CD4-positive, alpha-beta T cell treated with Interleukin-15 for 4 hours (primary cell): ENCODE results near the gene RAB3GAP1.

Experiments used
- DNase-seq: peaks from one replicate; pipeline ENCODE4 v3.0.0-alpha.2; 2020; ENCODE audit warnings: low spot score

RAB3GAP1 gene

DNA sequence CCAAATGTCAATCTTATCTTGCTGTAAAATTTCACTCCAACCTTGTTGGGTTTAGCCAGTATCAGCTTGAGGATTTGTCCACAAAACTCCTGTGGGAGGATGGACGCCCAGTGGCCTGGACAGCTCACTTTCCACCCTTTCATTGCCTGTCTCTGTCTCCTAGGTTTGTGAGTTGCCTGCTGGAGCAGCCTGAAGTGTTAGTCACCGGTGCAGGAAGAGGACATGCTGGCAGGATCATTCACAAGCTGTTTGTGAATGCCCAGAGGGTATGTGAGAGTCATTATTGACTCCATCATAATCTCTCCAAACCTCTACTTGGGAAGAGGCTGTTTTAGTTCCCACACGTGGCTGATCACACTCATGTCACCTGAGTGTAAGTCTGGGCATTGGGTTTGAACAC lies 112.3 kb downstream of the RAB3GAP1 start:
- DNase-seq: no peak

DNA sequence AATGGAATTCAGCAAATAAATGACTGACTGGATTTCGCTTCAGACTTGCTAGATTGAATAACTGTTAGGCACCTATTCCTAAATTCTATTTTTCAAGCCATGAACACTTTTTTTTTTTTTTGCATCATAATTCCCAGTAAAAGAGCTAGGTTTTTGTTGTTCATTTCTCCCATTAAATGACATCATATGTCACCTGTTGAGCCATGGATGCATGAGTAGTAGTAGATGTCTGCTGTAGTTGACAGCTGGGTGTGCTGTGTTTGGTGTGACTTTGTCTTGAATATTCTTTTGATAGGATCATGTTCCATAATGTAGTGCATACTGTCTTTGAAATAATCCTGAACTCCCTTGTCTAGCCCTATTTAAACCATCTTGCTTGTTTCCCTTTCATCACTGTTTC lies 115.2 kb downstream of the RAB3GAP1 start:
- no peak for DNase-seq

DNA sequence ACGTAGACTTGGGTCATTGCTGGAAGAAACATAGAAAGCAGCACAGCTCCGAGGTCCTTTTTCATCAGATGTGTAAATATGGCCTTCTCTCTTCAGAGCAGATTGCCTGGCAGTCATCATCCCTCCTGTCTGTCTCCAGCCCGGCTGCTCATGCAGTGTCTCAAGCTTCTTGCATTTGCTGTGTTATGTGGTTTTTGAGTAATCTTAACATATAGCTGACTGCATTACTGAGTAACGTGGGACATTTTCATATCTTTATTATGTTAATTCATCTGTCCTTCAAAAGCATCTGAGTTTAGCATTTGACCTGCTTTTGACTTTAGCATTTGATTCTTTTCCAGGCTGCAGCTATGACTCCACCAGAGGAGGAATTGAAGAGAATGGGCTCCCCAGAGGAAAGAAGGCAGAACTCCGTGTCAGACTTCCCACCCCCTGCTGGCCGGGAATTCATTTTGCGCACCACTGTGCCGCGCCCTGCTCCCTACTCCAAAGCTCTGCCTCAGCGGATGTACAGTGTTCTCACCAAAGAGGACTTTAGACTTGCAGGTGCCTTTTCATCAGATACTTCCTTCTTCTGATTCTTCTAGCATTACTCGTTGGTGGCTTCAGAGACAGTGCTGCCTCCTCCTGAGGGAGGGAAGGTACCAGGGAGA lies 116.2 kb downstream of the RAB3GAP1 start:
- no peak for DNase-seq

DNA sequence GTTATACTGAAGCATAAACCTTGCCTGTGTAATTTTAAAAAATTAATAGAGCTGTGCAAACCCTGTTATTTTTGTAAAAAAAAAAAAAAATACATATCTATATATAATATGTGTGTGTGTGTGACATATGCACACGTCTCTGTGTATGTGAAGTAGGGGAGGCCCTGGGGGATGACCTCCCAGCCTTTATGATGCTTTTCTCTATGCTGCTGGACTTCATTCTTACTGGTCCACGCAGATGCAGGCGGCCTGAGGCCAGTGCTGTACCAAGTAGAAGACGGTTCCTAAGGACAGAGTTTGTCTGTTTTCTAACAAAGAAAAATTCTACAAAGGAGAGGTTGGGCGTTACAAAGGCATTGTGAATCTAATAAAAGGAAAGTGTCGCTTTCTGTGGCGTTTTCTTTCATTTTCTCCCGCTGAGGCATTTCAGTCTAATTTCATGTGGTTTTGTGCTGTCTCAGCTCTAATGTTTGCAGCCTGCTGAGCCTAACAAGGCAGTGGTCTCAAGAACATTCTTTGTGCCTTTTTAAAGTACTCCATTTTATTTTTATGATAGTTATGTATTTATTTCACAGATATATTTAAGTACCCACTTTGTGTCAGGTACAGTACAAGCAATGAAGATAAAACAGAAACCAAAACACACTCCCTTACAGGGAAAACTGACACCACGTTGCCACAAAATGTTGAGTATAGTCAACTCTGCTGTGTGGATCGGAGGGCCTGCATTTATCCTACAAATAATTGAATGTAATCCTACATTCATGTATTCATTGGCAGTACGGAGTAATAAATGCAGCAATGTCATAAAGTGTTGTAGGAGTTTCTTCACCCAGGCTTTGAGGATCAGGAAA lies 118.0 kb downstream of the RAB3GAP1 start:
- DNase-seq: no peak

DNA sequence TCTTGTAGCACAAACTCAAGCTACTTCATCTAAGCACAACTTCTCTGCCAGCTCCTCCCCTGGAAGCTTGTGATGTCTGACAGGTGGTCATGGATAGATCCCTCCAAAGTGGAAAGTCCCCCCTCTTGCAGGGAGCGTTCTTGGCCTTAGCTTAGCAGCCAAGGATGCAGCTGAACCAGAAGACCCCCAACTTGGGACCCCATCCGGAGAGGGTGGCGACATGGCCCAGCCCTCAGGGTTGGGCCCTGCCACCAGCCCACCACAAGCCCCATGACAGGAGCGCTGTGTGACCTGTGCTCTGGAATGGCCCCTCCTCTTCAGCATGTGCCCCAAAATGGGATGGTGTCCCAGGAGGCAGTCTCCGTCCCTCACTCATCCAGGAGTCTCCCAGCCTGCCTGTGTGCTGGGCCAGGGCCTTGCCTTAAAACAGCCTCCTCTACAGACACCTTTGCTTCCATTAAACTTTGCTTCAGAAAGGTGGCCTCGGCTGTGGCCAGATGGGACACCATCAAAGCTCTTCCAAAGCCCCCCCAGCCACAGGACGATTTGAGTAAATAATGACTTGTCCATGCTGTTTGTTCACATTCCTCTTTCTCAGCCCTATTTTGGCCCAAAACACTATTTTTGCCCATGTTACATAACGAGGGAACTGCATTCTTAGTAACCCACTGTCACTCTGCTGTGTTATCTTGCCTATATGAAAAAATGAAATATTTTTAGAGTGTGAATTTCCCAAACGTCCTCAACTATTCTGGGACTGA lies 122.1 kb downstream of the RAB3GAP1 start:
- no peak for DNase-seq

DNA sequence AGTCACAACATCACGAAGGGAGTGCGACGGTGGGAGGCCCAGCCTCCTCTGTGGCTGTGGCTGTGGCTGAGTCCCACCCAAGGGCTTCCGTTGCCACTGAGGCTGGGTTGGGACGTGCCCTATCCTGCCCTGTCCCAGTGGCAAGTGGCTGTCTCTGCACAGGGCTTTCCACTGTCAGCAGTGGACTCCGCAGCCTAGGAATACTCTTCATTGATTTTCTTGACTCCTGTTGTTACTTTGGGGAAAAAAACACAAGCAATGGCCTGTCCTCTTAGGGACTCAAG lies 122.7 kb downstream of the RAB3GAP1 start:
- DNase-seq: no peak

DNA sequence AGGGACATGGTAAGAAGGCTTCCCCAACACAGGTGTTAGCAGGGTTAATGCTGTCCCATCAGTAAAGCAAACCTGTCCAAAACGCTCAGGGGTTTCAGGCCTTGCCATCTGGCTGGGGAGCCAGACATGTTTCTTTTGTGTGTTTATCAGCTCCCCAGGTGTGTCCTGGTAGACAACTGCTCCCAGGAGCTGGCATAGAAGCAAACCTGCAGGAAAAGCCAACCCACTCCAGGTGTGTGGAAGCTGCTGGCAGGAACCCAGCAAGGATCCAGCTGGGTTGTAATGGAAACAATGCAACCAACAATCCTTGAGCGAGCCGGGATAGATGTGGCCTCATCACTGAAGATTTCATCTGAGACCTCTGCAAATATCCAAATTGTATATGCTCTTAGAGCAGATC lies 123.1 kb downstream of the RAB3GAP1 start:
- no peak for DNase-seq

DNA sequence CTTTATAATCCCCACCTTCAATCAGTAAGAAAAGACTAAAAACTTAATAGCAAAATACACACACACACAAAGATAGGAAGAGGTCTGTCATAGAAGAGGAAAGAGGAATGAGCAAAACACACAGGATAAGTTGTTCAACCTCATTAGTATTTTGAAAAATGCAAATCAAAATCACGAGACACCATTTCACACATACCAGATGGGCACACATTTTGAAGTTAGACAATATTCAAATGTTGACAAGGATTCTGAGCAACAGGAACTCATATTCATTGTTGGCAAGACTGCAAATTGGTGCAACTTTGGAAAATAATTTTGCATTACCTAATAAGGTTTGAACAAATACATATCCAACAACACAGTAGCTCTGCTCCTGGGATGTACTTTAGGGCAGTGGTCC lies 127.6 kb downstream of the RAB3GAP1 start:
- no peak for DNase-seq

DNA sequence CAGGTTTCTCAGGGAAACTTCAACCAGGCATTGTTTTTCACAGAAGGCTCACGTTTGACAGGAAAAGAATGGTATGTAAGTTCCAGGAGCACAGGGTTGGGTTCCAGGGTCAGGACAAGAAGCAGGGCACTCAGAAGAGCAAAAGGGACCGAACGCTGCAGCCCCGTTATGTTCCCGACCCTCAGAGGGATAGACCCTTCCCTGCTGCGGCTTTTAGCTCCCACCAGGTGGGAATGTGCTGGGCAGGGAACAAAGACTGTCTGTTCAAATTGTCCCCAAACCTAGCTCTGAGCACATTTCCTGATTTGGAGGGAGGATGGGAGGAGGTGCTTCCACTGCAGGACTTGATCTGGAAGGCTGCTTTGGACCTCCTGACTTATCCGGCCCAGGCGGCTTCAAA lies 130.1 kb downstream of the RAB3GAP1 start:
- DNase-seq: no peak

DNA sequence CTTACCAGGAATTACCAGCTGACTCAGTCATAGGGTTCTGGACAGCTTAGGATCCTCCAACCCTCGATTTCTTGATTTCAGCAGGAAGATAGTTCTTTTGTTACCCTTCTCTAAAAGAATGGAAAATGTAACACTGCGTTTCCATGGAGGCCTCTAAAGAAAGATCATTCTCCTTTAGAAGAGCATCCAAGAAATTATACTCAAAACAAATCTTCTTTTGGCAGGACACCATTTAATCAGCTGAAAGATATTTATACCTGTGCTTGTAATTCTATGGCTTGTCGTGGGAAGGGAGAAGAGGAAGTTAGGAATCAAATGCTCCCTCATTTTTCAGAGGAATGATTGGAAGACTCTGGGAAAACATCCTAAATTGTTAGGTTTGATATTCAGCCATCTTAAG lies 130.5 kb downstream of the RAB3GAP1 start:
- no peak for DNase-seq

DNA sequence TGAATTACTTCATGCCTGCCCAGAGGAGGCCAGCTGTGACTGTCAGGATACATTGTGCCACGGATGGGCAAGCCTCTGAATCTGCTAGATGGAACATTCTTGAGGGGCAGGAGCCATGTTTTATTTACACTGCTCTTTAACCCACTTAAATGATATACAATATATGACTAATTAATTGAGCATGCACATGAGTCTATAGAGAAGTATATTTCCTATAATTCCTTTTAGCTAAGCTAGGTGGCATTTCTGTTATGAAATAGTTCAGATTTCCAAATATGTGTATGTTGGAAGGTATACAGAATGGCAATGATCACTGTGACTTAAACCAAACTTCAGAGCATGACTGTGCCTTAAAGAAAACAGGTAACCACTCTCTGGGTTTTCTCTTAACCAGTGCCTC lies 131.7 kb downstream of the RAB3GAP1 start:
- no peak for DNase-seq

DNA sequence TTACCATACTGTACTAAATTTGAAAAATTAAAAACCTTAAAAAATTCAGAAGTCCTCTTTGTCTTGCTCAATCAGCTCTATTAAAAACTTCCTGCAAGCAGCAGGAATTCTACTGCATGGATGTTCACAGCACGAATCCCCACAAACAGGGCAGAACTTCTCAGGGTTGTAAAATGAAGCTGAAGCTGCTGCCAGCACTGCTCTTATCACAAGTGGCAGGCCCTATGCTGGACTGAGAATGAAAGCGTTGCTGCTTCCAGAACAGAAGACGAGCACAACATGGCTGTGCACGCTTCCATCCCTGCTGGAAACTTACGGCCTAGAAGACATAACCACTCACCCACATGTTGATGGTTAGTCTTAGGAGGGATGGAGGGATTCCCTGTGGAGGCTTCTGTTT lies 134.0 kb downstream of the RAB3GAP1 start:
- no peak for DNase-seq

DNA sequence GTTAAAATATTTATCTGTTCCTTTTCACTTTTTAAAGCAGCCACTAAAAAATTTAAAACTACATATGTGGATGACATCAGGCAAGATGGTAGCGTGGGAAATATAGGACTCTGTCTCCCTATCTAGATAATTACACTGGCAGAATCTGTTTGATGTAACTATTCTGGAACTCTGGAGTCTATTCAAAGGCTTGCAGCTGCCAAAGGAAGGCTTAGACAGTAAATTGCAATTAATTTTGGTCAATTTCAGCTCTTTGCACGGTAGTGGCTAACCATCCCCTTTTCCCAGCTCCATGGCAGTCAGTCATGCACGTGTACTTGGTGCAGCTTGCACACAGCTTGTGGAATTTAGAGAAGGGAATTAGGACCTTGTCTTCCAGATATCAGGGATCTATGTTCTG lies 135.2 kb downstream of the RAB3GAP1 start:
- no peak for DNase-seq

DNA sequence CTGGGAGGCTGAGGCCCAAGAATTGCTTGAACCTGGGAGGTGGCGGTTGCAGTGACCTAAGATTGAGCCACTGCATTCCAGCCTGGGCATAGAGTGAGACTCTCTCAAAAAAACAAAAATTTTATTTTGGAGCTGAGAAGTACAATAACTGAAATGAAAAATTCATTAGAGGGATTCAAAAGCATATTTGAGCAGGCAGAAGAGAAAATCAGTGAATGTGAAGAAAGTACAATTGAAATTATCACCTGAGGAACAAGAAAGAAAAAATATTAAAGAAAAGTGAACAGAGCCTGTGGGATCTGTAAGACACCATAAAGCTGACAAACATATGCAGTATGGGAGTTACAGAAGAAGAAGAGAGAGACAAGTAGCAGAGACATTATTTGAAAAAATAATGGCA lies 137.1 kb downstream of the RAB3GAP1 start:
- no peak for DNase-seq

DNA sequence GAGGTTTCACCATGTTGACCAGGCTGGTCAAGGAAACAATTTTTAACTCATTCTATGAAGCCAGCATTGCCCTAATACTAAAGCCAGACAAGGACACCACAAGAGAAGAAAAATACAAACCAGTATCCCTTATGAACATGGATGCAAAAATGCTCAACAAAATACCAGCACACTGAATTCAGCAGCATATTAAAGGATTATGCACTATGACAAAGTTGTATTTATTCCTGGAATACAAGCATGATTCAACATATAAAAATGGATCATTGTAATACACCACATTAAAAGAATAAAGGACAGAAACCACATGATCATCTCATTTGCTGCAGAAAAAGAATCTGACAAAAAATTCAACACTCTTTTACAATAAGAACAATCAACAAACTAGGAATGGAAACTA lies 138.7 kb downstream of the RAB3GAP1 start:
- DNase-seq: no peak

DNA sequence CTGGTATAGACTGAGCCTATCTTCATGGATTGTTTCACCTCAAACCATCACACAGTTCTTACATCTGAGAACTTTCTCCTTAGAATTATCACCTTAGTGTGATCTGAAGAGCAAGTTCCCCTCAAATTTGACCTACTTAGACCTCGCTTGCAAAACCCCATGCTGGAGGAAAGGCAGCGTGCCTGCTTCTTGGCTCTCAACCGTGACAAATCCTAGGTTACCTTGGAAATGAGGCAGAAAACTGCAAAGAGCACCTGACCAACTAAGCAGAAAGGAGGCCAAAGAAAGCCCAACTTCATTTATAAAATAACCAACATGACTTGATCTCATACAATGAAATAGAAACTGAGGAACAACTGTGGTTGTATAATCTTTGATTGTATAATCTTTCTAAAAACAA lies 146.4 kb downstream of the RAB3GAP1 start:
- DNase-seq: no peak

DNA sequence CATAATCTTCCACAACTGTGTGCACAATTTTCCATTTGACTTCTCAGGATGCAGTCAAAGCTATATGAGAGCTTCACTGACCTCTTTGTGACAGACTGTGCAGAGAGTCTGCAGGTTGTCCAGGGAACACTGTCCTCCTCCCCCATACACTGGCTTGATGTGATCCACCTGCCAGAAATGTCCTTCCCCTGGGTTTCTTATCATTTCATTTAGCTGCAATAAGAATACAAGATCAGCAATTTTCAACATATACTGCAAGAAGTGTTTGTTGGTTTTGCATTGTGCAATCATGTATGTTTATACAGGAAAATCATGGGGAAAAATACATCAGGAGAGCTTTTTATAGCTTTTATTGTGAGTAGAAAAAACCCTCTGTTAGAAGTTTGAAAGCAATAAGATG lies 150.7 kb downstream of the RAB3GAP1 start:
- DNase-seq: no peak

DNA sequence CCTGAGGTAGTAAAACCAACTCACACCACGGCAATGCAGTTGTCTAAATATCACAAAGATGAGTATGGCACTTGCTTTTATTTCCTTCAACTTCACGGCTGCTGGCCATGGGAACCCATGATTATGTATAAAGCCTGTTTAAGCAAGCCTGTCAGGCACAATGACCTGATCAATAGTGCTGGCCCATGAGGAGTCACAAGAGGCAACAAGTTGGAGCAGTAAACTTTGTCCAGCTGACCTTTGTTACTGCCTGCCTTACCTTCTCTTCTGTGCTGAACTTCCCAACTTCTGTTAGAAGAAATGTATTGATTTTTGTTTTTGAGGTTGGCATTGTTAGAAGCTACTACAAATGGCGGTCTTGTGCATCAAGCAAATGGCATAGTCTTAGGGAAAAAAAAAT lies 151.9 kb downstream of the RAB3GAP1 start:
- DNase-seq: no peak

DNA sequence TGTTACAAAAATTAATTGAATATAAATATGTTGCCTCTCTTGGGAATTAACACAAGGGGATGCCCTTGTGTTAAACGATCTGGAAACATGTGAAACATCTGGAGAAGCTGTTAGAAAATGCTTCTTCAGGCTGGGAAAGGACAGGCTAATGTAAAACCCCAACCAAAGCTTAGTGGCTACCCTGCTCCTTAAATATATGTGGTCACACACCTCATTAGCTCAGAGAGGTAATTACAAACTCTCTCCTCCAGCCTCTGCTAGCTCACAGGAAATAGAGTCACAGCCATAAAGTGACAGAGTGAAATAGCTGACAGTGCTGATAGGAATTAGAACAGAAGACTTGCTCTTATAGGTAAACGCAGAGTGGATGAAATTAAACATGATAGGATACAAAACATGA lies 155.9 kb downstream of the RAB3GAP1 start:
- no peak for DNase-seq

DNA sequence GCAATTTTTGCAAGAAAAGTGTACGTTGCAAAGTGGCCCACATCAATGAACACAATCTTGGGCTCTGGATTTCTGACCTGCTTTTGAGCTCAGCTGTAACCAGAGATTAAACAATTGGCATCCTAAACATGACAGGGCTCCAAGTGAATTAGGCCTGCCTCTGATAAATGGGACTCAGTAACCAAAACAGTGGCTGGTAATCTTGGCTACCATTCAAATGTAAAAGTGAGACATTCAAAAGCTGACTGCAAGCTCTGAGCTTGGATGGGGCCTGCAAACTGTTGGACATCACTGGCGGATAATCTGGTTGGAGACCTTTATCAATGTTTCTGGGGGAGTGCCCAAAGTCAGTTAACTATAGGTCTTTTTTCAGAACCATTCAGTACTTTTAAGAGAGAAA lies 160.7 kb downstream of the RAB3GAP1 start:
- DNase-seq: no peak

DNA sequence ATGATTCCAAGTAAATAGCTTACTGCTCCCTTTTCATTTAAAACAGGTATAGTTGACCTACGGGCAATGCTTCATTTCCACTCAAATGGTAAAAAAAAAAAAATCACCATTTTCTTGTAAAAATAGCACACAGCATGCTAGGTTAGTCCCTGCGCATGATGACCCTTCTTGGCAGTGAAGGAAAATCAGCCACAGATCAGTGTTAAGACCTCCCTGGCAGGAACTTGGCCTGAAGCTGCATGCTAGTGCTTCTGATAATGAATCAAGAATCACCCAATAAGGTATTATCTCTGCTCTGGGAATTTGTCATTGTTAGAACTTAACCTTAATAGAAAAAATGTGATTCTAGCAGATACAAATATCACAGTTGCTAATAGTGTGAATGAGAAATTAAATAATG lies 166.3 kb downstream of the RAB3GAP1 start:
- no peak for DNase-seq

DNA sequence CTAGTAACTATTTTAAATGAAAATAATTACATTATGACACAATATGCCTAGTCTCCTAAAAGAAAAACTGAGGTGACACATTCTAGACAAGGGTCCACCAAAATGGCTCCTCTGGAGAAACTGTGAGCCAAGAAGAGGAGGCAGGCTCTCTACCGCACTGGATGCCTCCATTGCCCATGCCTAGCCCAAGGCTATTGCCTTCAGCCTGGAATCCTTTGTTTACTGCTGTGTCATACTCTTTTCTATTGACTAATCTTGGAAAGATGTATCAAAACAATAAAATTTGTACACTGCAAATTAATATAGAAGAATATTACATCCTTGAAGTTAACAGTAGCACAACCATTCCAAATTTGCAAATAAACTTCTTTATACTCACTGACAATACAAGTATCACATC lies 167.1 kb downstream of the RAB3GAP1 start:
- DNase-seq: no peak
